ENCODE measurements around the gene CCDC51. TPM values are rescaled to one million over a fixed set of nuclear protein-coding genes. Genes with fewer than 3 reads are reported as not detected.
A peak's percentile ranks its signal among the peaks of the same experiment; 100 is the strongest.
"Not testable (repeated sequence)": the region's sequence is repeated elsewhere in the genome, so short reads cannot be mapped to it uniquely, and the experiment has no call there.

The CCDC51 gene
- total RNA-seq, 1 donor: 15.6 TPM

DNA sequence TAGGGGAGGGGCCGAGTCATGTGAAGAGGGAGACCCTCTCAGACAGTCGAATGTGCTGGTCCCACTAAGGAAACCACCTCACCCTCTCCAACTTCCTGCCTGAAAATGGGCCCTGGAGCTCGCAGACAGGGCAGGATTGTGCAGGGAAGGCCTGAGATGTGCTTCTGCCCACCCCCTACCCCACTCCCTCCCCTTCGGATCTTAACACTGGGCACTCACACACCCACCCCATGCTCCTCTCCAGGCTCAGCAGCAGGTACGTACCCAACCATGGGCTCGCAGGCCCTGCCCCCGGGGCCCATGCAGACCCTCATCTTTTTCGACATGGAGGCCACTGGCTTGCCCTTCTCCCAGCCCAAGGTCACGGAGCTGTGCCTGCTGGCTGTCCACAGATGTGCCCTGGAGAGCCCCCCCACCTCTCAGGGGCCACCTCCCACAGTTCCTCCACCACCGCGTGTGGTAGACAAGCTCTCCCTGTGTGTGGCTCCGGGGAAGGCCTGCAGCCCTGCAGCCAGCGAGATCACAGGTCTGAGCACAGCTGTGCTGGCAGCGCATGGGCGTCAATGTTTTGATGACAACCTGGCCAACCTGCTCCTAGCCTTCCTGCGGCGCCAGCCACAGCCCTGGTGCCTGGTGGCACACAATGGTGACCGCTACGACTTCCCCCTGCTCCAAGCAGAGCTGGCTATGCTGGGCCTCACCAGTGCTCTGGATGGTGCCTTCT lies 26.6 kb upstream of the CCDC51 start:
- peak in 1 of 3 donors; percentile 14 for DNase-seq (ENCODE audit: low read depth in 2 of 3, low spot score in 2 of 3)

DNA sequence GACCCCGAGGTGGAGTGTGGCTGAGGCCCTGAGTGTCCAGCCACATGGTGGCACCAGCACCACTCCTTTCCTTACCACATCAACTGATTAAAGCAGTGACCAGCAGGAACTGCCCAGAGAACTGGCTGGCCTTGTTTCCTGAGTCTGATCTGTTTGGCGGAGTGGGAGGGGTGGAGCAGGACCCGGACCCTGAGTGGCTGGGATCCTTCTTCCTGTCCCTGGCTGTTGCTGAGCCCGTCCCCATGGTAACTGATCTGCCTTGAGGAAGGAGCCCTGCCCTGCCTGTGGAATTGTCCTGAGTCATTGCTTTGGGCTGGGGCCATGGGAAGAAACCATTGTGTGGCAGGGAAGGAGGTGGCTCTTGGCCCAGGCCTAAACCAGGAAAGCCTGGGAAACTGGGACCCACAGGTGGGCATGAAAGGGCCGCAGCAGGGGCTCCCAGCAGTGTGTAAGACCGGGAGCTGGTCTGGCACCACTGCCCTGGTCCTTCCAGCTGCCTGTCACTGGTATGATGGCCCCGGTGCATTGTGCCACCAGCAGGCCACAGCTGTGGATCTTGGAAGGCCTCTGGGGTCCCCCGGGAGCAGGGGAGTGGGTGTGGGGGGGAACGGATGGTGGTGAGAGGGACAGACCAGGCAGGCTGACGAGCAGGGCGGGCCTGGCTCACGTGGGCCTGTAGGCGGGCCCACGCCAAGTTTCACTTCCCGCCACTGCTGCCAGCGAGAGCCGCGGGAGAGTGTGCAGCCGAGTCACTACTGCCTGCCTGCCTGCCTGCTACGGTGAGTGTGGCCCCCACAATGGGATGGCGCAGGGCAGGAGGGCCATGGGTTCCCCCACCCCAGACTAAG lies 25.8 kb upstream of the CCDC51 start:
- DNase-seq (ENCODE audit: low read depth in 2 of 3, low spot score in 2 of 3): peak; percentile 44 to 93 (median 90)

DNA sequence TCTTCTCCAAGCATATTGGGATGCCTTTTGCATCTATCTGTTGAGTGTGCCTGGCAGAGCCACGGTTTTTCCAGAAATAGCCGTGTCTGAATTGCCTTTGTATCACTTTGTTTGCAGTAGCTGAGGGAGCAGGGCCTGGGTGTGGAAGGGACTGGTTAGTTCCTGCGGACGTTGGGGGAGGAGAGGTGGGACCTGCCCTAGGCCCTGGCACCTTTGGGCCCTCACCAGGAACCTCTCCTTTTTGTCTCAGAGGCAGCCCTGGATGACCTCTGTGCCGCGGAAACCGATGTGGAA lies 25.3 kb upstream of the CCDC51 start:
- DNase-seq (ENCODE audit: low read depth in 2 of 3, low spot score in 2 of 3): no peak

DNA sequence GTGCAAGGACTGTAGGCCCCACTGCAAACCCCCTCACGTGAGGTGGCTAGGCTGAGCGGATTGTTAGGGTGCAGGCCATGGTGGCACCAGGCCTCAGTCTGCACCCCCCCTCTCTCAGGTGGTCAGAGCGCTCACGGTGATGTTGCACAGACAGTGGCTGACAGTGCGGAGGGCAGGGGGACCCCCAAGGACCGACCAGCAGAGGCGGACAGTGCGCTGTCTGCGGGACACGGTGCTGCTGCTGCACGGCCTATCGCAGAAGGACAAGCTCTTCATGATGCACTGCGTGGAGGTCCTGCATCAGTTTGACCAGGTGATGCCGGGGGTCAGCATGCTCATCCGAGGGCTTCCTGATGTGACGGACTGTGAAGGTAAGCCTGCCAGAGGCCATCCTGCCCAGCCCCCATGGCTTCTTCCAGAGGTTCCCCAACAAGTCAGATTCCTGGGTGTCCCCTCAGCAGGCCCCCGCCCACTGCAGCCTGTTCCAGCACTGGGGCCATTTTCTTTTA lies 24.8 kb upstream of the CCDC51 start:
- no peak for DNase-seq (ENCODE audit: low read depth in 2 of 3, low spot score in 2 of 3)

DNA sequence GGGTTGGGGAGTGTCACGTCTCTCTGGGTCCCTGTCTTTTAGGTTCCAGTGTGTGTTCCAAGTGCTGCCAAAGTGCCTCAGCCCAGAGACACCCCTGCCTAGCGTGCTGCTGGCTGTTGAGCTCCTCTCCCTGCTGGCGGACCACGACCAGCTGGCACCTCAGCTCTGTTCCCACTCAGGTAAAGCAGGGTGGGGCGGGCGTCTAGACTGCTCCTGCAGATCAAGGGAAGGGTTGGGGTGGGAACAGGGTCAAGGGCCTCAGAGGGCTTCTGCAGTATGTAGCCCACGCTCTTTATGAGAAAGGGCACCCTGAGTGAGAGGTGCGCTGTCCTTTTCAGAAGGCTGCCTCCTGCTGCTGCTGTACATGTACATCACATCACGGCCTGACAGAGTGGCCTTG lies 23.8 kb upstream of the CCDC51 start:
- no peak for DNase-seq (ENCODE audit: low read depth in 2 of 3, low spot score in 2 of 3)

DNA sequence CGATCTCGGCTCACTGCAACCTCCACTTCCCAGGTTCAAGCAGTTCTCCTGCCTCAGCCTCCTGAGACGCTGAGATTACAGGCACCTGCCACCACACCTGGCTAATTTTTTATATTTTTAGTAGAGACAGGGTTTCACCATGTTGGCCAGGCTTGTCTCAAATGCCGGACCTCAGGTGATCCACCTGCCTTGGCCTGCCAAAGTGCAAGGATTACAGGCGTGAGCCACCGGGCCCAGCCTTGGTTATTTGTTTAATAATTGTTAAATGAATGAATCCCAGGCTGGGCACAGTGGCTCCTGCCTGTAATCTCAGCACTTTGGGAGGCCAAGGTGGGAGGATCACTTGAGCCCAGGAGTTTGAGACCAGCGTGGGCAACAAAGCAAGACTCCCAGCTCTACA lies 21.8 kb upstream of the CCDC51 start:
- DNase-seq (ENCODE audit: low read depth in 2 of 3, low spot score in 2 of 3): not testable (repeated sequence)

DNA sequence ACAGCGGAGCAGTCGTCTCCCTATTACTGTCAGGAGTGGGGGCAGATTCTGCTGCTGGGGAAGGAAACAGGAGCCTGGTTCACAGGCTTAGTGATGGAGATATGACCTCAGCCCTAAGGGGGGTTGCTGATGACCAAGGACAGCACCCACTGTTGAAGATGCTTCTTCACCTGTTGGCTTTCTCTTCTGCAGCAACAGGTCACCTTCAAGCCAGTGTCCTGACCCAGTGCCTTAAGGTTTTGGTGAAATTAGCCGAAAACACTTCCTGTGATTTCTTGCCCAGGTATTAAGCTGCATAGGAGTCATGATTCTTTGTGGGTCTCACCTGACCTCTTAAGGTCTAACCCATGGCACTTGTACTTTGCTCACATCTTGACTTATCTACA lies 20.6 kb upstream of the CCDC51 start:
- DNase-seq (ENCODE audit: low read depth in 2 of 3, low spot score in 2 of 3): no peak

GRCh38 chr3:48459773-48460516 lies 20.0 kb upstream of the CCDC51 start:
- DNase-seq (ENCODE audit: low read depth in 2 of 3, low spot score in 2 of 3): no peak

DNA sequence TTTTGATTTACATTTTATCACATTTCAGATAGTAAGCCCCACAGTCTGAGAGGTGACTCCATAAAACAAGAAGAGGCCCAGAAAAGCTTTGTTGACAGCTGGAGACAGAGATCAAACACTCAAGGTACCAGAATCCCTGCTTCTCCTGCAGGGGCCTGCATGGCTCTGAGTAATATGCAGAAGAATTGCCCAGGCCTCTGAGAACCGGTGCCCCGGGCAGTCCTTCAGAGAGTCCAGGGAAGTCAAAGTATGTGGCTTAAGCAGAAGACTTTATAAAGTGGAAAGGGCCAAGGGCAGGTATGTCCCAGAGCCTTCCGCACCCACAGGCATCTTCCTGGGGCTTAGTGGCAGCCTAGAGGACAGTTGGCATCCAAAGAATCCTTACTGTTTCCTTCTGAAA lies 19.4 kb upstream of the CCDC51 start:
- no peak for DNase-seq (ENCODE audit: low read depth in 2 of 3, low spot score in 2 of 3)

DNA sequence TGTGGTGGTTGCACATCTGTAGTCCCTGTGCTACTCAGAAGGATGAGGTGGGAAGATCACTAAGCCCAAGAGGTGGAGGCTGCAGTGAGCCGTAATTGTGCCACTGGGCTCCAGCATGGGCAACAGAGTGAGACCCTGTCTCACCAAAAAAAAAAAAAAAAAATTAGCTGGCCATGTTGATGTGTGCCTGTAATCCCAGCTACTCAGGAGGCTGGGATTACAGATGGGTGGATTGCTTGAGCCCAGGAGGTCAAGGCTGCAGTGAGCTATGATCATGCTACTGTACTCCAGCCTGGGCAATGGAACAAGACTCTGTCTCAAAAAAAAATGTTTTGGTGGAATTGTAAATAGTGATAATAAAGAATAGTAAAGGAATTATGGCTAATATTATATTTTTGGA lies 16.5 kb upstream of the CCDC51 start:
- DNase-seq (ENCODE audit: low read depth in 2 of 3, low spot score in 2 of 3): peak in 1 of 3 donors; percentile 66

- DNase-seq (ENCODE audit: low read depth in 2 of 3, low spot score in 2 of 3): no peak
Observed at GRCh38 chr3:48451270-48451669, 11.4 kb upstream of the CCDC51 start.

DNA sequence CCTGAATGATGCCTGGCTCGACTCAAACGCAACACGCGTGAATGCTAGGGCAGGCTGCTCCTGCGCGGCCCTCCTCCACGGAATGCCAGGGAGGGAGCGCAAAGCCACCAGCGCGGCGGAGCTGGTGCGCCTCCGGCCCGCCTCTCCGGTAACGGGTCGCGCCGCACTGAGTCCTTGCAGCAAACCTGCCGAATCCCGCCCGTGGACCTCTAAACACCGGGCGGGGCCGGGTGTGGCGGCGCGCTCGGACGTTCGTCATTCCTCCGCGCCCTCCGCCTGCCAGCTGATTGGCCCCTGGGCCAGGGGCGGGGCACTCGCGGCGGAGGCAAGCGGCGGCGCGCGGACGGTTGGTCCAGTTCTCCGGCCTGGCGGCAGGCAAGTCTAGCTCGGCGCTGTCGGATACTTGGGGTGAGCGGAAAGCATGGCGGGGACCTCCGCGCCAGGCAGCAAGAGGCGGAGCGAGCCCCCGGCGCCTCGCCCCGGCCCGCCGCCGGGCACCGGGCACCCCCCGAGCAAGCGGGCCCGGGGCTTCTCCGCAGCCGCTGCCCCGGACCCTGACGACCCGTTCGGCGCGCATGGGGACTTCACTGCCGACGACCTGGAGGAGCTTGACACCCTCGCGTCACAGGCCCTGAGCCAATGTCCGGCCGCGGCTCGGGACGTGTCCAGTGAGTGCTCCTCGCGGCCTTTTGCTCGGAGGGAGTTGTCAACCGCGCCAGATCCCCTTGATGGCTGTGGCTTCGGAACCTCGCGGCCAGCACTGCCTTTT lies 6.7 kb upstream of the CCDC51 start, which contains the start of gene ATRIP:
TSS of gene ATRIP (plus strand) at position 313 of the 769 bp plus-strand sequence. CDS start at position 422, 109 bp downstream.
- peak in 2 of 3 donors; percentile 85 to 87 for DNase-seq (ENCODE audit: low read depth in 2 of 3, low spot score in 2 of 3)

DNA sequence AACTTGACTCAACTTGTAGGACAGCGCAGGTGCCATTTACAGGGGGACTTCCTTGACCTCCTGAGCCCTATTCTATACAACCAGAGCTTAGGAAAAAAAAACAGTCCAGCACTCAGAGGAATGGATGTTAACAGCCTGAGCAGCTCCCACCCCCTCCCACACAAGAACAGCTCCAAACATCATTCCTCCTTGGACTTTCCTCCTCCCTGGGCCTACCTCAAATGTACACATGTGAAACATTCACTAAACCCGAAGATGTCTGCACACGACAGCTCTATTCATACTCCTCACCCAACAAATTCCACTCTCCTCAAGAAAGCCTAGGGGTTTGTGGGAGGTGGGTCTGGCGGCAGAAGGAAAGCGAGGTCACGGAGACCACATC lies 6.1 kb upstream of the CCDC51 start:
- no peak for DNase-seq (ENCODE audit: low read depth in 2 of 3, low spot score in 2 of 3)

DNA sequence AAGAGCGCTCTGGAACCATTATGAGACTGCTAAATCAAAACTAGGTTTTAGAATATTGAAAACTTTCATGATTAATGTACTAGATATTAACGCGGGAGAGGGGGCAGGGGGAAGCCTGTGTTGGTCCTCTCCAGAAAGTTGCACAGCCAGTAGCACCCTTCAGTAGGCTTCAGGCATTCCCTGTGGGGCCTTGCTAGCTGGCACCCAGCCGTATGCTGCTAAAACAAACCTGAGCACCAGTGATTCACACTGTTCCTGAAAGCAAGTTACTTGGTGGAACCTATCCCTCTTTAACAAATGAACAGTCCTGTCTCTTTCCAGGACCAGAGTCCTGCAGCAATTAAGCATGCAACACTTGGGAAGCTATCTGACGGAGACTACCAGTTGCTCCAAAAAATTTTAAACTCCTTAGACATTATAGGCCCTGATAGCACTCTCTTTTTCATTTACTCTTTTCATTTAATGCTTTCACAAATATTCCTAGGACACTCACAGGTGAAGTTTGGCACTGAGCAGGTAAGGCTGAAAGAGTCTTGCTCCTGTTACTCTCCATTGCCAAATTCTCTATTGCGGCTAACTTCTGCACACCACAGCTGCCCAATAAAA lies 5.5 kb upstream of the CCDC51 start:
- DNase-seq (ENCODE audit: low read depth in 2 of 3, low spot score in 2 of 3): no peak

DNA sequence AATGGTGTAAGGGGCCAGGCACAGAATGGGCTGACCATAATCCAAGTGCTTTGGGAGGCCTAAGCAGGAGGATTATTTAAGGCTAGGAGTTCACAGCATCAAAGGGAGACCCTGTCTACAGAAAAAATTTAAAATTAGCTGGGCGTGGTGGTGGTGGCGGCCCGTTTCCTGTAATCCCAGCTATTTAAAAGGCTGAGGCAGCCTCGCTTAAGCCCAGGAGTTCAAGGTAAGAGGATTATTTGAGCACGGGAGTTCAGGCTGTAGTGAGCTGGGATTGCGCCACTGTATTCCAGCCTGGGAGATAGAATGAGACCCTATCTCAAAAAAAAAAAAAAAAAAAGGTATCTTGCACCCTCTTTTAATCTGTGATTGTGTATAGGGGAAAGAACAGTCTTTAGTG lies 2.0 kb upstream of the CCDC51 start:
- no peak for DNase-seq (ENCODE audit: low read depth in 2 of 3, low spot score in 2 of 3)

- no peak for DNase-seq (ENCODE audit: low read depth in 2 of 3, low spot score in 2 of 3)
Observed at GRCh38 chr3:48440590-48440958, 655 bp upstream of the CCDC51 start.

GRCh38 chr3:48437812-48438211 lies 2.1 kb downstream of the CCDC51 start:
- no peak for DNase-seq (ENCODE audit: low read depth in 2 of 3, low spot score in 2 of 3)

DNA sequence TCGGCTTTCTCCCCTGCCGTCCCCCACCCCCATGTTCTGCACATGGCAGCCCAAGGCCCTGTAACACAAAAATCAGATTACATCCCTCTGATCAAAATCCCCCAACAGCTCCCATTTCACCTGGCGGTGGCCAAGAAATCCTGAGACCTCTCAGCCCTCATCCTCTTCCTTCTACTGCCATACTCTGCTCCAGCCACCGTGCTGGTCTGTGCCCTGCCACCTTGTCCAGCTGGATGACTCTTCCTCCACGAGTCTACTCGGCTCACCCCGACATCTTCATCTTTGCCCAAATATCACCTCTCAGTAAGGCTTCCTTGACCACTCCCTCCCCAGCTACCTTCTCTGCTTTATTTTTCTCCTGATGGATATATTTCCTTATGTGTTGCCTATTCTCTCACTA lies 3.1 kb downstream of the CCDC51 start:
- no peak for DNase-seq (ENCODE audit: low read depth in 2 of 3, low spot score in 2 of 3)

DNA sequence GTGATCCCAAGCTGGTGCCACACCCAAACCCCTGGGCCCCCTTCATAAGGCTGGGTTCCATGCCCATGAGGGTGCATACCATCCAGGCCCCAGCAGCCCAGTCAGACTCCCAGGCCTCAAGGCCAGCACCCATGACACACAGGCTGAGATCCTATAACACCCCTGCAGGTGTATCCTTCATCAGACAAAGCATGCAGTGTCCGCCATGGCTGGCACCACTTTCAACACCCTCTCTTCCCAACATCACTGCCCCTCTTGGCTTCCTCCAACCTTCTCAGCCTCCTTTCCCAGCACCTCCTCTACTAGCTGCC lies 3.5 kb downstream of the CCDC51 start:
- no peak for DNase-seq (ENCODE audit: low read depth in 2 of 3, low spot score in 2 of 3)

DNA sequence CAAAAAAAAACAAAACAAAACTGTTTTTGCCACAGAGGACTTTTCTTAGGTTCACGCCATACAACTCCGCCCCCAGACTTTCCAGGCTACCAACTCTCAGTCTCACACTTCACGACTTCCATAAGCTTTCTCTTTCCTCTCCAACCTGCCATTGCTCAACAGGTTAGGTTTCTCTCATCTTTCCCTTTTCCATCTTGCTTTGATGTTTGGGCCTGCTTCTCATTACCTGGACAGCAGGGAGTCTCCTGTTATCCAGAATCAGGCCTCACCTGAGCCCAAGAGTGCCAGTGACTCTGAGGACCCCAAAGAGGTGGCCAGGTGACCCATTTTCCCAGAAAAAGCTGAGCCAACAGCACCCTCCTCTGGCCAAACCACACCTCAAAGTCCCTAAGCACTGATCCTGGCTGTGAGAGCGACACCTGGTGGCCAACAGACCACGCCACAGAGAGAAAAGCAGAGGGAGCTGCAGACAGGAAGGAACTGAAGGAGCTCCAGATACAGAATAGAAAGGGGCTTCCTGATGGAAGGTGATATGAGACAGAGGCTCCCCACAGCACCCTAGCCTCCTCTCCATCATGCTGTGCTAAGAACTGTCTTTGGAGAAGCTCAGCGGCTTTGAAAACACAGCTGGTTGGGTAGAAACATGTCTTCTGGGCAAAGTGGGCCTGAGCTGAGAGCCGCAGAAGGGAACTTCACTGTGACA lies 4.0 kb downstream of the CCDC51 start:
- DNase-seq (ENCODE audit: low read depth in 2 of 3, low spot score in 2 of 3): peak; percentile 87 to 92 (median 89)
